NCI-H187 treated with DMSO at 0.1 percent for 48 hours (cell line): ENCODE data around the gene TRIM50.
"Not testable (repeated sequence)": the region's sequence is repeated elsewhere in the genome, so short reads cannot be mapped to it uniquely, and the experiment has no call there.

Experiments used
- DNase-seq: peaks from one replicate; lab custom pipeline; 2025; lab: John Stamatoyannopoulos, UW

The TRIM50 gene

DNA sequence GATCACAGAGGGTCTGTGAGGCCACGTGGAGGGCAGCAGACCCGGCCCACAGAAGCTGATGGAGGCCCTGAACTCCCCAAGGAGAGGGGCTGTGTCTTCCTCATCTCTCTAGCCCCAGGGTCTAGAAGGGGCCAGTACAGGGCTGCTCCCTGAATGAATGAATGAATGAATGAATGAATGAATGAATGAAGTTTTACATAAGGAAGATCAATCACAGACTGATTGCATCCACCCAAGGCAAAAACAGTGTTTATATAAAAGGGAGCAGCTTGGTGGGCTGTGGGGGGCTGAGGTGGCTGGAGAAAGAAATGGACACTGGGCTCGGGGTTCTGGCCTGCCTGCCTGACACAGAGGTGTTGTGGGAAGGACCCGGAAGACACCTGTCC, 14.4 kb downstream of the TRIM50 start:
- no peak for DNase-seq

GRCh38 chr7:73312831-73313520, 14.9 kb downstream of the TRIM50 start:
- no peak for DNase-seq

- DNase-seq, result not testable (repeated sequence)
These were observed 16.5 kb downstream of the TRIM50 start for GRCh38 chr7:73311421-73311820.

DNA sequence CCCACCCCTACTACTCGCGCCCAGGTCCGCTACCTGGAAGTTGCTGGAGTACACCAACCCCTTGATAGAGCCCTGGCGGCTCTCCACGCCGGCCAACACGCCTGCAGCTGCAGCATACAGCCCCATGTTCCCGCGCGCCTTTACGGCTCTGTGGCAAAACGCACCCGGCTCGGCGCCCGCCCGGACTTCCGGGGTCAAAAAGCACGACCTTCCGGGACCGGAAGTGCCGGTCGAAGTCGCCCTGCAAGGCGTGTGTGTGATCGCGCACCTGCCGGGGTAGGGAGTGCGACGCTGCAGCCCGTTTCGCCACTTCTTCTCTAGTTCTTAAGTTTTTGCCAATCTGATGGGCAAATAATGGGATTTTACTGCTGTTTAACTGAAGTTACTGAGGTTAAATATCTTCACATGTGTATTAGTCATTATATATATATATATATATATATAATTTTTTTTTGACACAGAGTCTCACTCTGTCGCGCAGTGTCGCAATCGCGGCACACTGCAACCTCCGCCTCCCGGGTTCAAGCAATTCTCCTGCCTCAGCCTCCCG, 19.1 kb downstream of the TRIM50 start, which contains the start of gene NSUN5:
Gene NSUN5 (minus strand): TSS at position 162 of the 550 bp plus-strand sequence. CDS start 36 bp downstream, at position 126.
- DNase-seq, result no peak

DNA sequence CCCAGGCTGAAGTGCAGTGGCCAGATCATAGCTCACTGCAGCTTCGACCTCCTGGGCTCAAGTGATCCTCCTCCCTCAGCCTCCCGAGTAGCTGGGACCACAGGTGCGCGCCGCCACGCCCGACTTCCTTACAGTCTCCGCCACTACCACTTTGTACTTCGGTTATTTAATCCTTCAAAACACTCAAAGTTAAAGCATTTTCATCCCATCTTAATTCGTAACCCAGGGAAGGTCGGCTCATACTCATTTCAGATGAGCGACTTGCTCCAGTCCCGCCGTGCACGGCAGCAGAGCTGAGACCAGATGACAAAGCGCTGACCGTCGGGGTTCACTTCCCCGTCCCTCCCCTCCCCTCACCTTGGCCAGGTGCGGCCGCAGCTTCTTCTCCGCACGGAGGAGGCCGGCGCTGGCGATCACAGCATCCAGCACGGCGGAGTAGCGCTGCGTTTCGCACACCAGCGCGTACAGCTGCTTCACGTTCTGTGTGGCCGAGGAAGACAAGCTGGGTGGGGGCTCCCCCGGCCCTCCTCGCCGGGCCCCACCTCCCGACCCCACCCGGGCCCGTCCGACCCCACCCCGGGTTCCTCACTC, 19.7 kb downstream of the TRIM50 start:
- DNase-seq, result no peak

GRCh38 chr7:73307436-73307835, 20.4 kb downstream of the TRIM50 start:
- DNase-seq, result no peak

DNA sequence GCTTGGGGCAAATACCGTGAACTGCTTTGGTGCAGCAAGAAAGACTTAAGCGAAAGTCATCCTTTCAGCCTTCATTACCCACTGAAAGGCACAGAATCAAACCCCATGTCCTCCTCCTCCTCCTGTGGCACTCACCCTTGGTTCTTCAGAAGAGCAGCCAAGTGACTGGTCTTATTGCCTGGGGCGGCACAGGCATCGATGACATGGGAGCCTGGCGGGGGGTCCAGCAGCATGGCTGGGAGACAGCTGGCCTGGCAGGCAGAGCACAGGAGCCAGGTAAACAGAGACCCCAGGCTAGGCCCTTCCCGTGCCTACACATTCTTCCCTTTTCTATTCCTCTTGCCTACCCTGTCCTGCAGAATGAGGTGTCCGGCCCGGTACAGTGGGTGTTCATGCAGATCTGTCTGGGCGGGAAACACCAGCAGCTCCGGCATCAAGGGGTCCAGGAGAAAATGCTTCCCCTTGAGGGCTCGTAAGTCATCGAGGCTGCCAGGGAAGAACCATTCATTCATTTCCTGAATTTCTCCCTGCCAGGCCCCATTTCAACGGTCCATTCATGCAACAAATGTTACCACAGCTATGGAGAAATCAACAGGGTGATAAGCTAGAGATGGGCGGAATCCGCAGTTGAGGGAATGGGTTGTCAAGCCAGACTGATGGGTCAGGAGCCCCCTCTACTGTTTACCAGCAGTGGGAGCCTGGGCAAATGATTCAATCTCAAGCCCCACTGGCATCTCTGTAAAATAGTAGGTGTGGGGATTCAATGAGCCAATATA, 23.1 kb downstream of the TRIM50 start:
- DNase-seq, result not testable (repeated sequence)

DNA sequence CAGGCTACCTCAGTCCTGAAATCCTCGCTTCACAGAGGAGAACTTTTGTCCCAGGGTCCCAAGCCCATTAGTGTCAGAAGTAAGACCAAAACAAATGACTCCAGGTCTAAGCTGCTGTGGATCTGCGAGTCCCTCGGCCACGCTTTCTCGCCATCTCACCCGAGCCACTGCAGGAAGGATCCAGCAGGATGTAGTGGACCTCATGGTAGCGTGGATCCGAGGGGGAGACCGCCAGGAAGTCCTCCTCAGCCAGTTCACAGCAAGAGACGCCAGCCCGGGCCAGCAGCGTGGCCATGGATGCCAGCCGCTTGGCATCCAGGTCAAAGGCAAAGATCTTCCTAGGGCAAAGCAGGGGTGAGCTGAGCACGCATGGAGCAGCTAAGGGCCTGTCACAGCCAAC, 23.8 kb downstream of the TRIM50 start:
- no peak for DNase-seq

GRCh38 chr7:73303546-73303945, 24.3 kb downstream of the TRIM50 start:
- DNase-seq, result no peak

- DNase-seq, result not testable (repeated sequence)
These were observed 25.0 kb downstream of the TRIM50 start for GRCh38 chr7:73302846-73303245.

DNA sequence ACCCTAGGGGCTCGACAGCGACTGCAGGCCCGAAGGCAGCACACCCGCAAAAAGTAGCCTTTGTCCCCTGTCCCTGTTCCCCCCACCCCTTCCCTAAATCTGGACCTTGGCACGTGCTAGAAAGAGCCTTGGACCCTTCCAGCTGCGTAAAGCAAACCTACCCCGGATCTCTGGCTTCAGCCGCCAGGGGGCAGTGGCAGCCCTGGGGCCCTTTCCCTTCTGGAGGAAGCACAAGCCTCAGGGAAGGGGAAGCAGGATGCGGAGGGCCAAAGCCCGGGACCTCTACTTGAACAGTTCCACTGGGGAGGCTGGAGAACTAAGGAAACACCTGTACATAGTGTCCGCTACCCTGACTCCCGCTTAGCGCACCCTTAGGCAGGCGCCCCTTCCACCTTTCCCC, 26.8 kb downstream of the TRIM50 start:
- DNase-seq, result not testable (repeated sequence)

- DNase-seq, result not testable (repeated sequence)
These were observed 28.1 kb downstream of the TRIM50 start for GRCh38 chr7:73299812-73300211.

DNA sequence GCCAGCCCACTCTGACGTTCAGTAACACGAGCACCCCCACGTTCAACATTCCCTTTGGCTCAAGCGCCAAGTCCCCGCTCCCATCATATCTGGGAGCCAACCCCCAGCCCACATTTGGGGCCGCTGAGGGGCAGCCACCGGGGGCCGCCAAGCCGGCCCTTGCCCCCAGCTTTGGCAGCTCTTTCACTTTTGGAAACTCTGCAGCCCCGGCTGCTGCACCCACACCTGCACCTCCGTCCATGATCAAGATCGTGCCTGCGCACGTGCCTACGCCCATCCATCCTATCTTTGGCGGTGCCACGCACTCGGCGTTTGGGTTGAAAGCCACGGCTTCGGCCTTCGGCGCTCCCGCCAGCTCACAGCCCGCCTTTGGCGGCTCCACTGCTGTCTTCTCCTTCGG, 30.2 kb downstream of the TRIM50 start:
- DNase-seq, result not testable (repeated sequence)

DNA sequence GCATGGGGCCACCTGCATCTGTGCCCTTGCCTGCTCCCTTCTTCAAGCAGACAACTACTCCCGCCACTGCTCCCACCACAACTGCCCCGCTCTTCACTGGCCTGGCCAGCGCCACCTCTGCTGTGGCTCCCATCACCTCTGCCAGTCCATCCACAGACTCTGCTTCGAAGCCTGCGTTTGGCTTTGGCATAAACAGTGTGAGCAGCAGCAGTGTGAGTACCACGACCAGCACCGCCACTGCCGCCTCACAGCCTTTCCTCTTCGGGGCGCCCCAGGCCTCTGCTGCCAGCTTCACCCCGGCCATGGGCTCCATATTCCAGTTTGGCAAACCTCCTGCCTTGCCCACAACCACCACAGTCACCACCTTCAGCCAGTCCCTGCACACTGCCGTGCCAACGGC, 30.6 kb downstream of the TRIM50 start:
- DNase-seq, result not testable (repeated sequence)

DNA sequence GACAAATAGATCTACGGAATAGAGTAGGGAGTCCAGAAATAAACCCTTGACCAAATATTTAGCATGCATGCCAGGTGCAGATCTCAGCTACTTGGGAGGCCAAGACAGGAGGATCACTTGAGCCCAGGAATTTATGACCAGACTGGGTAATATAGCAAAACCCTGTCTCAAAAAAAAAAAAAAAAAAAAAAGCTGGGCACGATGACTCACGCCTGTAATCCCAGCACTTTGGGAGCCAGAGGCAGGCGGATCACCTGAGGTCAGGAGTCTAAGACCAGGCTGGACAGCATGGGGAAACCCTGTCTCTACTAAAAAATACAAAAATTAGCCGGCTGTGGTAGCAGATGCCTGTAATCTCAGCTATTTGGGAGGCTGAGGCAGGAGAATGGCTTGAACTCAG, 50.7 kb downstream of the TRIM50 start:
- not testable (repeated sequence) for DNase-seq

DNA sequence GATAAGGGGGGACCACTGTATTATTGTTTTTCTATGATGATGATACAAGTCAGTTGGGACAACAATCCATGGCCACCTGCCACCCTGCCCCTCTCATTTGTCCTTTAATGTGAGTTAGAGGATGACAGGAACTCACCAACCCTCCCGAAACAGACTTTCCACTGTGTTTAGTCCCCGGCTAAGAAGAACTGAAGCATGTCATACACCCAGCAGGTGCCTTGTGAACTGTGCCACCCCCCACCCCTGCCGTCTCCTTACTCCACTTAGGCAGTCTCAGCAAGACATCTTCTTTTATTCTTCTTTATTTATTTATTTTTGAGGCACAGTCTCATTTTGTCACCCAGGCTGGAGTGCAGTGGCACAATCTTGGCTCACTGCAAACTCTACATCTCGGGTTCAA, 60.1 kb downstream of the TRIM50 start:
- DNase-seq, result not testable (repeated sequence)

GRCh38 chr7:73266719-73267368, 61.0 kb downstream of the TRIM50 start:
- DNase-seq, result not testable (repeated sequence)
